HG02610 (cell line): Measurements from ENCODE around the gene PHLDA2.

Experiments
- ATAC-seq: cut with Tn5 transposase; IDR thresholded peaks from one replicate; pipeline ENCODE4 v1.9.1; 2021; ENCODE audit warnings: mild to moderate bottlenecking, moderate library complexity; ENCODE audit not compliant: unreplicated experiment

The PHLDA2 gene

GRCh38 chr11:2899080-2899783, 30.0 kb downstream of the PHLDA2 start:
- ATAC-seq = no peak

GRCh38 chr11:2898366-2899079, 30.7 kb downstream of the PHLDA2 start:
- ATAC-seq = no peak

DNA sequence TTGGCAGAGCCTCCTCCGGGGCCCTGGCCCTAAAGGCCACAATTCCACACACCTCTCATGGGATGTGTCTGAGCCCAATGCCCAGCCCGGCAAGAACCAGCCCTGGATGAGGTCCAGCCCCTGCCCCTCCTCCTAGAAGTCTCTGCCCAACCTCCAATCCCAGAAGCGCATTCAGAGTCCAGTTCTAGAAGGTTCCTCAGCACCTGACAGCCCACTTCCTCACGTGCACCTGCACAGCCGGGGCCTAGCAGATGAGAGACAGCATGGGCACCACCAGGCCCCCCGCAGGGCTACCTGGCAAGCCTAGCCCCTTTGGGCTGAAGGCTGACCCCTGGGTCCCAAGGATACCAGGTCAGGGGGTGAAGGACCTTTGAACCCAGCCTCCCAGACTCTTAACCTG, 32.2 kb downstream of the PHLDA2 start:
- no peak for ATAC-seq

DNA sequence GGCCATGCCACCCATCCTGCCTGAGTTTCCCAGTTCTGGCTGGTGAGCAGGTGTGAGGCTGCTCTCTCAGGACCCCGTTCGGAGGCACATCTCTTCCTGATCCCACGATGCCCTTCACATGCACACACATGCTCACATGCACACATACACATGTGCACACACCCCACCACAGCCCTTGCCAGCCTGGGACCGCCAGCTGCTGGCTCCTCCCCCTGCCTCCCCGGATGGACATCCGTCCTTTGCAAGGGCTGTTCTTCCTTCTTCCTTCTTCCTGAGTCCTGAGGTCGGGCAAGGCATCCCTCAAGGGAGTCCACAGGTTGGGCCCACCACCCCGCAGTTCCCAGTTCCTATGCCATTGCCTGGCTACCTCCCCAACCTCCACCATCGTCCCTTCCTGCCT, 33.2 kb downstream of the PHLDA2 start:
- no peak for ATAC-seq

DNA sequence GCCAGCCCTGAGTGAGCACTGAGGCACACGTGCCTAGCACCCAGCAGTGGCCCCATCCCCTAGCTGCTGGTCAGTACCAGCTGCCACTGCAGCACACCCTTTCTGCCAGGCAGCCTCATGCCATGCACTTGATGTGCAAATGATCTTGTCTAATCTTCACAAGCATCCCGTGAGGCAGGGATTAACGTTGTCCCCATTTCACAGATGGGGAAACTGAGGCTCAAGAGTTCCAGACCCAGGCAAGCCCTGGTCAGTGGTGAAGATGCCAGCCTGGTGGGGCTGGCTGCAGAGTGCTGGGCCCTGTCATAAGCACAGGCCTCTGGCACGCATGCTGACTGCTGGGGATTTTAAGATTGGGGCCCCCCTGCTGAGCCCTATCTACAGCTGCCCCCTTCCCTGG, 35.3 kb downstream of the PHLDA2 start:
- ATAC-seq = no peak

DNA sequence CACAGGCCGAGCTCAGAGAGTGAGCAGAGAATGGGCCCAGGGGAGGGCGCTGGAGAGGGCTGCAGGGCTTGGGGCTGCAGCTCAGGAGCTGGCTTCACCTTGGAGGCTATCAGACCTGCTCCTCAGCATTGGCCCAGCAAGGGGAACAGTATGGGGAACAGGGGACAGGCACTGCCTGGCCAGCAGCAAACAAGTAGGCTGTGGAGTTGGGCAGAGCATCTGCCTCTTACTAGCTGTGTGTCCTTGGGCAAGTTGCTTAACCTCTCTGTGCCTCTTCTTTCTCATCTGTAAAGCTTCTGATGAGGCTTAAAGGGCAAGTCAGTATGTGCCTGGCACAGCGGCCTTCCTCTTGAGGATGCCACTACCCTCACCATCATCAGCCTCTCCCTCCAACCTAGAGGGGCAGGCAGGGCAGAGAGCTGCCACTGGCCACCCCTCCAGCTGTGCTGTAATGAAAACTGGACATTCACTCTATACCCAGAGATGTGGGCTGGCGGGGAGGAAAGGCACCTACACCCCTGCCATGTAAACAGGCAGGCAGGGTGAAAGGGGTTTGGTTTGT, 36.2 kb downstream of the PHLDA2 start:
- no peak for ATAC-seq

- ATAC-seq = no peak
Observed at GRCh38 chr11:2892215-2892966, 36.8 kb downstream of the PHLDA2 start.

DNA sequence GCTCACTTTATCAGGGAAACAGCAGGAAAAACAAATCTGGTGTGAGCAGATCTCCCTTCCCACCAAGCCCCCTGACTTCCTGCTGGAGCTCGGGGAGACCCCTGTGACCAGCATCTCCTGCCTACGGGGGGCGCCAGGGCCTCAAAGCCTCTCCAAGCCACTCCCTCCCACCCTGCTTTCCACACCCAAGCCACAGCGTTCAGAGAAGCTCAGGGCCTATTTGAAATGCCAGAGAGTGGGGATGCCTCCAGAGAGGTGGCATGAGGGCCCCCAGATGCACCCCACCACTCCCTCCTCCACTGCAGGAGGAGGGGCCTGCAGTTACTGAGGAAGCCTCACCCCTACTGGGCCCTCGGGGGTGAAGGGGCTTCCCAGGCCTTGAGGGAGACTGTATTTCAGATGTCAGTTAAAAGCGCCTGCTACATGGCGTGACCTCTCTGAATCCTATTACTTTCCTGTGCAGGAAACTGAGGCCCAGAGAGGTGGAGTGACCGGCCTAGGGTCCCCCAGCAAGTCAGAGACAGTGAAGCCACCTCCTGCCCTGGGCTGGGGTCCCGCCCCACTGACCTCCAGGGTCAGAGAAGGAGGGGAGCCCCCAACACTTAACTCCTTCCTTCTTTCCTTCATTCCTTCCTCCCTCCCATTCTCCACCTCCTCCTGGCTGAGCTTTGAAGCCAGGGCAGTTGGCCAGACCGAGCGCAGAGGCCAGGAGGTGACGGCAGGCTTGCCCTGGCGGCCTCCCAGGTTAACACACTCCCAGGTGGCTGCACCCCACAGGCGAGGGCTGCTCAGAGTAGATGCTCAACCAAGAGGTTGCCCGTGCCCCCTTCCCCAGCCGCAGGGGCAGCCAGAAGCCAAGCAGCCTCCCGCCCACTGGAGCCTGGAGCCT, 37.6 kb downstream of the PHLDA2 start:
- ATAC-seq = no peak

DNA sequence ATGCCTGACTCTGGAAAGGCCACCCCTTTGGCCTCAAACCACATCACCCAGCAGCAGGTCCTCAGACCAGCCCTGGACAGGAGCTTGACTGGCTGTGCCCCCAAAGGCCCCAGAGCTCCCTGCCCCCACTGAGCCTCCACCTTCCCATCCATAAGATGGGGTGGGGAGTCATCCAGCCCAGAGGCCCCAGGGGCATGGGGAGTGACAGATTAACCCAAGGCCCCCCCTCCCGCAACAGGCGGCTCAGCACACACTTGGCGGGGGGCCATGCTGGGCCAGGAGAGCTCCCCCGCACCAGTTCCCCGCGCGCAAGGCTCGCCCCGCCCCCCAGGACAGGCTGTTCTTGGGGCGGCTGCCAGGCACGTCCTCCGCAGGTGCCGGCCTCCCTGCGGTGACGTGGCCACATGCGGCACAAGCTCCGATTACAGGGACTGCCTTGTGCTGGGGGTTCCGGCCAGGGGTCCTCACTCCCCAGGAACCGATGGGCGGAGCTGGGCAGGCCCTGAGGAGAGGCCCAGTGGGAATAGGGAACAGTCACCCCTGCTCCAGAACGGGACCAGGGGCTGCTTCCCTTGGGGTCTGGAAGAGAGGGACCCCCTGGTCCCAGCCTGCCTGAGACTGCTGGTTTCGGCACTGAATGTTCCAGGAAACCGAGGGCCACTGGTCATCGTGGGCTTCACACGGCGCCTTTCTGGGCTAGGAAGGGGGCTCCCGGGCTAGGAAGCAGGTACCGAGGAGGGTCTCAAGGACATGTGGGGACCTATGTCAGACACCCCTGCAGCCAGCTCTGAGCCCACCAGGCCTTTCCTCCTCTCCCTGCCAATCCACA, 38.5 kb downstream of the PHLDA2 start:
- no peak for ATAC-seq

- ATAC-seq = no peak
Observed at GRCh38 chr11:2889362-2890273, 39.6 kb downstream of the PHLDA2 start.

- ATAC-seq = peak; percentile 37
Observed at GRCh38 chr11:2888266-2888968, 40.8 kb downstream of the PHLDA2 start.

DNA sequence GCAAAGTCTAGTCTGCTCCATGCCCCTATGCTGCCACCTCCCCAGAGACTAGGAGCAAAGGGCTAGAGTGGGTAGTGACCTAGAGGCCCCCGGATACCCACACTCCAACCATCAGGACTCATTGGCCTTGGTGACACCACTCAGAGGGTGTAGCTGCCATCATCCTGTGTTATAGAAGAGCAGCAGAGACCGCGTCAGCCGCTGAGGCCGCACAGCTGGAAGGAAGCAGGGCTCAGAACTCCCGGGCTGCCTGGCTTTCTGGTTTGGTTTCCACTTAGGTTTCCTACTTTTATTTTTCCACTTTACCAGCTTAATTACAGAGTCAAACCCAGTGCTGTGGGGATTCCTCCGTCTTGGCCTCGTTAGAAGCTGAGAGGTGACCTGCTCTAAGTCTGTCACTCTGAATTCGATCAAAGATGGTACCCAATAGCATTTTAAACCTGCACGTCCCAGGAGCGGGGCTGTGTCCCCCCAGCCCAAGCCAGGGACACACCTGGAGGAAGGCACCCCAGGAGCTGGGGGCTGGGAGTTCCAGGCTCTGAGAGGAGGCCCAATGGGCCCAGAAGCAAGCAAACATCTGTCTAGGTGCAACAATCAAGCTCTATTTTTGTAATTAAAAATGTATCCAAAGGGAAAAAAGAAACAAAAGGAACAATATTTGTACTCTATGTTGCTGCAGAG, 41.6 kb downstream of the PHLDA2 start:
- no peak for ATAC-seq

DNA sequence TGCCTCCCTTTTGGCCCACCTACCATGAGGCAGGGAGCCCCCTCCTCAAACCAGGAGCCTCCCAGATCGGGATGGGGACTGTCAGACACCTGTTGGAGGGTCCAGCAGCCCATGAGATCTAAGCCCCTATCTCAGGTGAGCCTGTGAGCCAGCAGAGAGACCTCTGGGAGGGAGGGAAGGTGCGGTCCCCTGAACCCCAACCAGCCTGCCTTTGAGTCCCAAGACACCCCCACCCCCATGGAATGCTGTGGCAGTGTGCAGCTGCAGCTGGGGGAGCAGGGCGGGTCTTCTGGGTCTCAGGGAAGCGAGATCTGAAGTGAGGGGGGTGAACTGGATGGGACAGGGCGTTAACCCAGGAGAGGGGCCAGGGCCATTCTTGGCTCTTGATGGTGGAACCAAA, 42.3 kb downstream of the PHLDA2 start:
- ATAC-seq = no peak

- no peak for ATAC-seq
Observed at GRCh38 chr11:2886191-2886894, 42.9 kb downstream of the PHLDA2 start.

GRCh38 chr11:2885678-2886081, 43.5 kb downstream of the PHLDA2 start, which contains the start of gene CDKN1C:
TSS of gene CDKN1C (minus strand) at chr11:2885775. CDS start at chr11:2885456, 319 bp downstream.
- peak; percentile 74 for ATAC-seq

GRCh38 chr11:2885017-2885677, 44.1 kb downstream of the PHLDA2 start:
- no peak for ATAC-seq
